Stimulated activated CD4-positive, alpha-beta T cell treated with anti-CD3 and anti-CD28 coated beads, Interleukin-1b, Interleukin-23, amount 100 ng/mL, for 1 hour (primary cell): Measurements from ENCODE around the gene PITPNM3.

Experiments used
- DNase-seq, 2 donors: peaks; one replicate each; pipeline ENCODE4 v3.0.0-alpha.2; 2020; ENCODE audit warnings: low read depth in 2 of 2

PITPNM3 gene

DNA sequence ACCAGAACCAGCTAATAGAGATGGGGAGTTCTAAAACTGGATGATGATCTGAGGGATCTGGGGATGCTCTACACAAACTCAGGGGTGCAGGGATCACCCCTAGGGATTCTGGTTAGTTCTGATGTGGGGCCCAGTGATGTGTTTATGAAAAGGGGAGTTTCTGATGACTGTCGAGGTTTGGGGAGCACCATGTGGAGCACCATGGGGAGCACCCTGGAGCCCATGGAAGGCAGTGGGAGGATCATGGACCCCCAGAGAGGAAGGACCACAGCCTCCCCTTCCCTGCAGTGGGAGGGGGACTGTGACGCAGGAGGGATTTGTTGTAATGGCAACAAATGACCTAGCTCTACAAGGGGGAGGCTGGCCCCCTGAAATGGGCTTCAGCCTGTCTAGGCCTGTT is 93.7 kb downstream of the PITPNM3 start:
- no peak for DNase-seq

DNA sequence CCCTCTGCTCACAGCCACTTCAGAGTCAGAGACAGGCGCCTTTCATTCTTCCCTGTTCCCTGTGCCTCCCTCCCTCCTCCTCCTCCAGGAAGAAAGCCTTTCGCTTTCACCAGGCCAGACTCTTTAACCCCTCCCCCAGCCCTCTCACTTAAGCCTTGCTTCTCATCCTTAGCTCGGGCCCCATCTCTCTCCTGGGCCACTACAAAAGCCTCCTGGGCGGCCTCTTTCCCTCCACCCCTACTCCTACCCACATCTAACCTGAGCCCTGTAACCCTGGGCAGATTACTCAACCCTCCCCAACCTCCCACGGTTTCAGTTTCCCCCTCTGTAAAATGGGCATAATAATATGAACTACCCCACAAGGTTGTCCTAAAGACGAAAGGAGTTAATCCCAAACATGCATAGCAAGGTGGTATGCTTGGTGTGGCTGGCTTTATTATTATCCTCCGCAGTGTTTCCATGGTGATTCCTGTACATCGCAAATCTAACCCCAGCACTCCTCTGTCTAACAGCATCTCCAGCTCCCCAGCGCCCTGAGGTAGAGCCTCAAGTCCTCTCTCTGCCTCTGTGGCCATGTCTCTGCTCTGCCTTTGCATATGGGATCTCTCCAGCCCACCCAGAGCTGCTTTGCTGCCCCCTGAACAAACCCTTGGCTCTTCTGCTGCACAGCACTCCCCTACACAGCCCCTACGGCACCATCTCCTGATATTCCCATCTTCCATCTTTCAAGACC is 94.4 kb downstream of the PITPNM3 start:
- no peak for DNase-seq

DNA sequence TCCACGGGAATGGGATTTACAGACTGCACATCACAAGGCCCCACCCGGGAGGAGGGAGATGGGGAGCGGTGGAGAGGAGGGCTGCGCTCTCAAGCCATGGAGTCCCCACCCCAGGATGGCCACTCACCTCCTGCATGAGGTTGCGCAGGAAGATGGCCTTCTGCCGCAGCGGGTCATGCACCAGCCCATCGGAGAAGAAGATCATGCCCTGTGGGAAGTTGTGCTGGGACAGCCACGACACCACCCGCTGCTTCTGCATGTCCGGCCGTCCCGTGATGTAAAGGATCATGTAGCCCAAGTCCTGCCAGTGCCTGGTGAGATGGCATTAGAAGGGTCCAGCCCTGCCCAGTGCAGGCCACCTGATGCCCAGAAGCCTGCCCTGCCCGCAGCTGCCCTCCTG is 95.1 kb downstream of the PITPNM3 start:
- no peak for DNase-seq

DNA sequence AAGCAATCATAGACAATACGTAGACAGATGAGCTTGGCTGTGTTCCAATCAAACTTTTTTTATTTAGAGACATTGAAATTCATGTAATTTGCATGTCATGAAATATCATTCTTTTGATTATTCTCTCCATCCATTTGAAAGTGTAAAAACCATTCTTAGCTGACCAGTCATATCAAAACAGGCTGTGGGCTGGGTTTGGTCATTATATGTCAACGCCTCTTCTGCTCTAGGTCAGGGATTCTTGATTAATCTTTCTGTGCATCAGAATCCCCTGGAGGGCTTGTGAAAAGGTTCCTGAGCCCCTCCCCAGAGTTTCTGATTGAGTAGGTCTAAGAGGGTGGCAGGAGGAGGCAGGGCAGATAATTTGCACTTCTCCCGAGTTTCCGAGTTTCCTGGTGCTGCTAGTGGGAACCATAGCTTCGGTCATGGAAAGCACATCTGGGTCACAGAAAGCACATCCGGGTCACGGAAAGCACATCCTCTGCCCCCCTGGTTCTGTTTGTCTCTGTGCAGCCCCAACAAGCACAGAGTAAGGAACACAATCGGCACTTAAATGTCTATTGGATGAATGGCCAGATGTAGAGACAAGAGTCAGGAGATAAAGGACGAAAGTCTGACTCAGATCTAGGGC is 95.7 kb downstream of the PITPNM3 start:
- DNase-seq: no peak

- no peak for DNase-seq
These were observed 97.8 kb downstream of the PITPNM3 start for GRCh38 chr17:6458460-6458950.

- no peak for DNase-seq
These were observed 98.5 kb downstream of the PITPNM3 start for GRCh38 chr17:6457688-6458459.

DNA sequence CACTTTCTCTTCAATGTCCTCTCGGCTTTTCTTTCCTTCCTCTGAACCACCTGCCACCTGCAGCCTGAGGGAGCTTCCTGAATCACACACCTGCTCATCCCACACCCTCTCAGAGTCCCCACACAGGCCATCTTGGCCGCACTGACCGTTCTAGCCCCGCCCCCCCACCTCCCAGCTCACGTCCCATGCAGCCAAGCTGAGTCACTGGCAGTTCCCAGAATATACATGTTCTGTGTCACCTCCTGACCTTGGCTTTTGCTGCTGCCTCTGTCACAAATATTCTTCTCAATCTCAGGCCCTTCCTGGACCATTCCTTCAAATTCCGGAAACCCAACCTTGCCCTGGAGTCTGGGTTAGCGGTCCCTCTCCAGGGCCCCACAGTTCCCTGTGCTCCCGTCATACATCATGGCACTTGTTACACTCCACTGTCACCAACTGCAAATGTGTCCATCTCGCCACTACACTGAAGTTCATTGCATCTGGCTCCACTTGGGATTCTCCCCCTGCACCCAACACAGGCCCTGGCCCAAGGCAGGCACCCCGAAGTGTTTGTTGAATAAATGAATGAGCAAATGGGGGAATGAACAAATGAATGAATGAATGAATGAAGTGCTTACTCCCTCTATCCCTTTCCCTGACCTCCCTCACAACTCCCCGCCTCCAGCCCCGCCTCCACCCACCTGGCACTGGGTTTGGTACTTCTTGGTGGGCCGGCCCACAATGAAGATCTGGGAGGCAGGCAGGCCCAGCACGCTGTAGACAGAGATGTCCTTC is 99.3 kb downstream of the PITPNM3 start:
- no peak for DNase-seq

DNA sequence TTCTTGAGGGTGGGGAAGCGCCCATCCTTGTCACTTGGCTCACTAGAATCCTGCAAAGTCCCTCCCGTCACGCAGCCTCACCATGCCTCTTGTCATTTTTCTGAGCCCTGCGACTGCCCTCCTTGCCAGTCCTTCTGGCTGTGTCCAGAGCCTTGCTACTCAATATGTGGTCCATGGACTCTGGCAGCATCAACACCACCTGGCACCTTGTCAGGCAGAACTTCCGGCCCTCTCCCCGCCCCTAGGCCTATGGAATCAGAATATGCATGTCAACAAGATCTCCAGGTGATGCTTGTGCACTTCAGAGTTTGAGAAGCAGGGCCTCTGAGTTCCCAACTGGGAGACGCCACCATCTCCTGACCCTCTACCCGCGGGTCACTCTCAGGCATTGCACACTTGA is 100.0 kb downstream of the PITPNM3 start:
- no peak for DNase-seq

DNA sequence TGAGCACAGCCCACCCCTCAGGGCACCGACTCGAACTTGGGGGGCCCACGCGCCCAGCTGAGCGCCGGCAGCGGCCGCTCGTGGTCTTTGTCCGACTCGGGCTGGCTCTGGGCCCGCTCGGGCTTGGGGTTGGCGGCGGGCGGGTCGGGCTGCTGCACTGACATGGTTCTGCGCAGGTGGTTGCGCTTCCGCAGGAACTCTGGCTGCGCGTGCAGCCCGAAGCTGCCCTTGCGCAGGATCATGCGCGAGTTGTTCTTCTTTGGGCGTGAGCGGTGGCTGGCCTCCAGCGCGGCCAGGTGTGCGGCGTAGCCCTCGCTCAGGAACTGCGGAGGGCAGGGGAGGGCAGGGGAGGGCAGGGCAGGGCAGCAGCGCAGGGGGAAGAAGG is 101.0 kb downstream of the PITPNM3 start:
- DNase-seq: no peak

DNA sequence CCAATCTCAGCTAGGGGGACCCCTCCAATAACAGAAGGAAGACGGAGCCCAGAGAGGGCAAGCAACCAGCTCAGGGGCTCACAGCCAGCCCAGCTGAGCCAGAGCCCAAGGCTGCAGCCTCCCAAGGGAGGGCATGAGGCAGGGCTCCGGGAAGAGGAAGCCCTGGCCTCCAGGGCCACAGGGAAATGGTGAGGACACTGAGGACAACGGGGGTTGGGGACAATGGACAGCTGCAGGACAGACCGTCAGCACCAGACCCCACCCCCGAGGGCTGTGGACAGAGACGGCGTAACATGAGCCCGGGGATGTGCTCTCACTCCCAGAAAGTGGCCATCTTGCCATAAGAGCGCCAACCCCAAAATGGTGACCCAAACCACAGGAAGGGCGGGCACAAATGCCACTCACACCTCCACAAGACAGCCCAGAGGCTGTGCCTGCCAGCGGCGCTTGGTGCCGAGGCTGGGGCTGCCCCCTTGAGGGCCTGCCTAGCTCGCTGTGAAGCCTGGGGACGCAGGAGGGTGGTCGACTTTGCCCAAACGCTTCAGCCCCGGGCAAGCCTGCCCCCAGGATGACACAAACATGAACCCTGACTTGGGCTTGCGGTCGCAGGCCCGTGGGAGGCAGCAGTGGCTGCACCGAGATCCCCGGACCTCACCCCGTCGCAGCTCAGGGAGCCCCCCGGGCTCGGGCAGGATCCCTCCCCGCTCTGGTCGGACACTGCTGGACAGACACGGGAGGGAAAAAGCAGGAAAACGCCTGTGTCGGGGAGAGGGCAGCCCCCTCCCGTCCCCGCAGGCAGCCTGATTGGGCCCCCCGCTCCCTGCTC is 101.6 kb downstream of the PITPNM3 start:
- DNase-seq: no peak

- no peak for DNase-seq
These were observed 102.9 kb downstream of the PITPNM3 start for GRCh38 chr17:6453279-6454024.

- DNase-seq: no peak
These were observed 103.7 kb downstream of the PITPNM3 start for GRCh38 chr17:6452471-6453266.

GRCh38 chr17:6450926-6451832 is 105.2 kb downstream of the PITPNM3 start:
- no peak for DNase-seq

DNA sequence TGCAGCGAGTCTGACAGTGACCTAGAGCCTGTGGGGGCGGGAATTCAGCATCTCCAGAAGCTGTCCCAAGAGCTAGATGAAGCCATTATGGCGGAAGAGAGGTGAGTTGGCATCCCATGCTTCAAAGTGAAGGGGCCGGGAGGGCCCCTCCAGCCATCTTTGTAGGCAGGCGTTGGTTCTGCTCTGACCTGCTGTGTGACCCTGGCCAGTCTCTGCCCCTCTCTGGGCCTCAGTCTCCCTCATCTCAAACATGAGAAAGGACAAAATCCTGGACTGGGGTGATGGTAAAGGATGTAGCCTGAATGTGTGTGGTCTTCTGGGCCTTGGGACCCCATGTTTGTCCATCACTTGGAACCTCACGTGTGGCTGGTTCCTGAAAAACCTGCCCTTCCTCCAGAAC is 107.0 kb downstream of the PITPNM3 start:
- no peak for DNase-seq

- no peak for DNase-seq
These were observed 107.9 kb downstream of the PITPNM3 start for GRCh38 chr17:6448473-6448872.

- DNase-seq: no peak
These were observed 109.7 kb downstream of the PITPNM3 start for GRCh38 chr17:6446516-6447100.

DNA sequence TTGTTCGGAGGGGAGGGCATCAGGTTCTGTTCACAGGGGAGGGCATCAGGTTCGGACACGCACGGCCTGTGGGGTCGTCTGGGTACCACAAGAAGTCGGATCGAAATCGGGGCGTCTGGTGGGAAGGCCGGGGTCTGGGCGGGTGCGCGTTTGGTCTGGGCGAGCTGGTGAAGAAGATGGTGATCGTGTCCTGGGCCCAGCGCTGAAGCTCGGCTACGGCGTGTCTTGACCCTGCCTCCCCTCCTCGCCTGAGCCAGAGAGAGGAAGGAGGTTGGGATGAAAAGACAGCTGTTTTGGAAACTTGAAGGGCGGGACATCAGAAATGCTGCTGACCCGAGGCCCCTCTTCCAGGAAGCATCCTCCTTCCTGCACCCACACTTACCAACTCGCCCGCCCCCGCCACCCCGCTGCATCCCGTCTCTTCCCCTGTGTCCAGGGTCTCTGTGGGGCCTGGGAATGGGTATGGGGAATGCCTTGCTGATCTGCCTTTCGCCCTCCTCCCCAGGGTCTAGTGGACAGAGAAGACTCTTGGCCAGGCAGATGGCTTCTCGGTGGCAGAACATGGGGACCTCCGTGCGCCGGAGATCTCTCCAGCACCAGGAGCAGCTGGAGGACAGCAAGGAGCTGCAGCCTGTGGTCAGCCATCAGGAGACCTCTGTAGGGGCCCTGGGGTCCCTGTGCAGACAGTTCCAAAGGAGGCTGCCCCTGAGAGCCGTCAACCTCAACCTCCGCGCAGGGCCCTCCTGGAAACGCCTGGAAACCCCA is 111.6 kb downstream of the PITPNM3 start:
- DNase-seq: no peak
